CD4-positive, CD25-positive, alpha-beta regulatory T cell (primary cell): Measurements from ENCODE around the gene SUMO3. TPM values are rescaled to one million over a fixed set of nuclear protein-coding genes. Genes with fewer than 3 reads are reported as not detected.

ENCODE experiments used
- ATAC-seq, 2 donors: fragments of 150-1000 bp; cut with Tn5 transposase; one replicate each; pipeline ENCODE4 v1.10.0; 2021; ENCODE audit warnings: low read depth in 2 of 2, moderate number of reproducible peaks in 2 of 2, moderate library complexity in 1 of 2
- DNase-seq, 3 donors: peaks; one replicate each; pipeline versions ENCODE4 v3.0.0 to v3.0.0-alpha.2; 2012 to 2022; ENCODE audit warnings: mixed read lengths in 1 of 3
- H3K27ac ChIP-seq: one replicate; pipeline ENCODE4 v1.7.0; 2013; ENCODE audit warnings: mild to moderate bottlenecking, low read length; ENCODE audit not compliant: insufficient read depth, poor library complexity, severe bottlenecking
- H3K27me3 ChIP-seq: one replicate; pipeline ENCODE4 v1.7.0; 2013; ENCODE audit warnings: low read length; ENCODE audit not compliant: control insufficient read depth, insufficient read depth
- H3K36me3 ChIP-seq: one replicate; pipeline ENCODE4 v1.7.0; 2013; ENCODE audit warnings: mild to moderate bottlenecking, low read length, moderate library complexity; ENCODE audit not compliant: control insufficient read depth, insufficient read depth
- H3K4me1 ChIP-seq: 2 replicates; pipeline ENCODE4 v1.7.0; 2013; ENCODE audit warnings: mild to moderate bottlenecking, low read length; ENCODE audit not compliant: insufficient read depth, control insufficient read depth, poor library complexity, severe bottlenecking
- H3K4me3 ChIP-seq: one replicate; pipeline ENCODE4 v1.7.0; 2013; ENCODE audit warnings: low read depth, mild to moderate bottlenecking, low read length, moderate library complexity
- H3K9me3 ChIP-seq, 2 experiments: 1 replicate in 1 of 2; 2 replicates in 1 of 2; pipeline ENCODE4 v1.7.0; 2013; ENCODE audit warnings: low read length in 2 of 2, mild to moderate bottlenecking in 1 of 2, moderate library complexity in 1 of 2; ENCODE audit not compliant: control insufficient read depth in 2 of 2
- H3K27ac Mint-ChIP-seq, 3 donors: one replicate each; pipeline ENCODE4 v1.8.0; 2020 to 2022; ENCODE audit warnings: mild to moderate bottlenecking in 3 of 3, mixed read lengths in 3 of 3, moderate library complexity in 2 of 3
- H3K27me3 Mint-ChIP-seq: one replicate; pipeline ENCODE4 v1.8.0; 2022; ENCODE audit warnings: mild to moderate bottlenecking, mixed read lengths
- H3K36me3 Mint-ChIP-seq: one replicate; pipeline ENCODE4 v1.8.0; 2020; ENCODE audit warnings: mixed read lengths
- H3K4me1 Mint-ChIP-seq, 4 donors: one replicate each; pipeline ENCODE4 v1.8.0; 2020 to 2022; ENCODE audit warnings: mixed read lengths in 4 of 4, mild to moderate bottlenecking in 1 of 4
- H3K4me3 Mint-ChIP-seq, 4 donors: one replicate each; pipeline ENCODE4 v1.8.0; 2020 to 2022; ENCODE audit warnings: mild to moderate bottlenecking in 4 of 4, mixed read lengths in 4 of 4, moderate library complexity in 3 of 4
- H3K9me3 Mint-ChIP-seq, 7 donors: one replicate each; pipeline ENCODE4 v1.8.0; 2020 to 2022; ENCODE audit warnings: mixed read lengths in 7 of 7, mild to moderate bottlenecking in 3 of 7, moderate library complexity in 2 of 7
- polyA plus RNA-seq, 4 donors: library from polyadenylated mRNA; unstranded; fragments of 300-500 nt; fragmentation: Illumina TruSeq; gene quantifications; one replicate each; pipeline ENCODE4 v1.2.3, GENCODE V29; 2021
- total RNA-seq: library from RNA; stranded (reverse); gene quantifications from one replicate; pipeline ENCODE4 v1.2.3, GENCODE V29; 2022

The SUMO3 gene
- total and polyA plus RNA-seq, 5 donors from 2014 or later, result 65.8 to 88.9 (median 79.5) TPM

- H3K27me3 ChIP-seq, result no peaks in the 10 kb centered on the region
These were observed 19.7 kb upstream of the SUMO3 start for GRCh38 chr21:44837537-44837936.

GRCh38 chr21:44836666-44837471 is 19.0 kb upstream of the SUMO3 start:
- ATAC-seq (no peak), DNase-seq (no peak)
- Histone ChIP-seq H3K27ac (no peak overlapping the region), H3K4me1 (no peaks in the 10 kb centered on the region), H3K4me3 (no peak overlapping the region), H3K9me3 (no peaks in the 10 kb centered on the region), H3K27me3 (no peaks in the 10 kb centered on the region), H3K36me3 (no peaks in the 10 kb centered on the region)
- no peaks in the 10 kb centered on the region for H3K27me3 Mint-ChIP-seq
- H3K4me3 Mint-ChIP-seq, result no peak overlapping the region
- H3K9me3 Mint-ChIP-seq, result no peaks in the 10 kb centered on the region
- no peaks in the 10 kb centered on the region for H3K36me3 Mint-ChIP-seq
- peaks cover 0 to 4% (median 0%) of the 10 kb centered on the region in 4 donors for H3K4me1 Mint-ChIP-seq
- no peak overlapping the region for H3K27ac Mint-ChIP-seq

More at GRCh38 chr21:44837537-44837936, 19.7 kb upstream of the SUMO3 start:
- no peaks in the 10 kb centered on the region for H3K36me3 Mint-ChIP-seq
- H3K36me3 ChIP-seq, result no peaks in the 10 kb centered on the region
- no peak overlapping the region for H3K27ac Mint-ChIP-seq
- H3K4me3 ChIP-seq, result no peak overlapping the region
- no peak overlapping the region for H3K4me3 Mint-ChIP-seq
- no peak overlapping the region for H3K27ac ChIP-seq
- peaks cover 0 to 4% (median 0%) of the 10 kb centered on the region in 4 donors for H3K4me1 Mint-ChIP-seq
- H3K9me3 Mint-ChIP-seq, result no peaks in the 10 kb centered on the region
- no peaks in the 10 kb centered on the region for H3K4me1 ChIP-seq
- no peaks in the 10 kb centered on the region for H3K9me3 ChIP-seq
- DNase-seq (no peak), ATAC-seq (no peak)
- no peaks in the 10 kb centered on the region for H3K27me3 Mint-ChIP-seq

GRCh38 chr21:44836349-44836665 is 18.4 kb upstream of the SUMO3 start:
- H3K27me3 ChIP-seq, result no peaks in the 10 kb centered on the region
- Mint-ChIP-seq H3K27me3 (no peaks in the 10 kb centered on the region), H3K4me3 (no peak overlapping the region), H3K4me1 (peaks cover 0 to 7% (median 2%) of the 10 kb centered on the region in 4 donors), H3K36me3 (no peaks in the 10 kb centered on the region), H3K9me3 (no peaks in the 10 kb centered on the region), H3K27ac (no peak overlapping the region)
- DNase-seq (no peak), ATAC-seq (no peak)
- H3K4me1 ChIP-seq, result no peaks in the 10 kb centered on the region
- no peak overlapping the region for H3K27ac ChIP-seq
- no peak overlapping the region for H3K4me3 ChIP-seq
- no peaks in the 10 kb centered on the region for H3K36me3 ChIP-seq
- H3K9me3 ChIP-seq, result no peaks in the 10 kb centered on the region

GRCh38 chr21:44835647-44835973 is 17.7 kb upstream of the SUMO3 start:
- H3K4me1 ChIP-seq, result no peaks in the 10 kb centered on the region
- H3K4me1 Mint-ChIP-seq, result peaks cover 0 to 10% (median 6%) of the 10 kb centered on the region in 4 donors
- H3K4me3 ChIP-seq, result no peak overlapping the region
- ATAC-seq, result no peak
- no peak for DNase-seq
- no peak overlapping the region for H3K27ac Mint-ChIP-seq
- H3K36me3 Mint-ChIP-seq, result no peaks in the 10 kb centered on the region
- no peaks in the 10 kb centered on the region for H3K36me3 ChIP-seq
- no peaks in the 10 kb centered on the region for H3K27me3 Mint-ChIP-seq
- H3K27ac ChIP-seq, result no peak overlapping the region
- H3K9me3 Mint-ChIP-seq, result no peaks in the 10 kb centered on the region
- H3K27me3 ChIP-seq, result no peaks in the 10 kb centered on the region
- no peak overlapping the region for H3K4me3 Mint-ChIP-seq
- H3K9me3 ChIP-seq, result no peaks in the 10 kb centered on the region

- Mint-ChIP-seq H3K4me1 (peaks cover 0 to 8% (median 6%) of the 10 kb centered on the region in 4 donors), H3K9me3 (peaks cover 0 to 3% (median 0%) of the 10 kb centered on the region in 7 donors), H3K27ac (no peak overlapping the region), H3K4me3 (no peak overlapping the region), H3K36me3 (no peaks in the 10 kb centered on the region), H3K27me3 (no peaks in the 10 kb centered on the region)
- Histone ChIP-seq H3K4me1 (no peaks in the 10 kb centered on the region), H3K27ac (no peak overlapping the region), H3K36me3 (no peaks in the 10 kb centered on the region), H3K27me3 (no peaks in the 10 kb centered on the region), H3K4me3 (no peak overlapping the region), H3K9me3 (no peaks in the 10 kb centered on the region)
- ATAC-seq (no peak), DNase-seq (no peak)
These were observed 17.2 kb upstream of the SUMO3 start for GRCh38 chr21:44834951-44835646.

GRCh38 chr21:44834231-44834950 is 16.5 kb upstream of the SUMO3 start:
- Histone ChIP-seq H3K27me3 (no peaks in the 10 kb centered on the region), H3K4me3 (no peak overlapping the region), H3K9me3 (no peaks in the 10 kb centered on the region), H3K27ac (no peak overlapping the region), H3K4me1 (no peaks in the 10 kb centered on the region), H3K36me3 (no peaks in the 10 kb centered on the region)
- peaks cover 0 to 3% (median 0%) of the 10 kb centered on the region in 7 donors for H3K9me3 Mint-ChIP-seq
- DNase-seq, result no peak
- peaks cover 0 to 8% (median 6%) of the 10 kb centered on the region in 4 donors for H3K4me1 Mint-ChIP-seq
- no peak for ATAC-seq
- no peak overlapping the region for H3K27ac Mint-ChIP-seq
- no peaks in the 10 kb centered on the region for H3K36me3 Mint-ChIP-seq
- H3K4me3 Mint-ChIP-seq, result no peak overlapping the region
- no peaks in the 10 kb centered on the region for H3K27me3 Mint-ChIP-seq

GRCh38 chr21:44833663-44834062 is 15.8 kb upstream of the SUMO3 start:
- H3K9me3 ChIP-seq, result peaks cover 0 to 3% of the 10 kb centered on the region in 2 experiments
- H3K27me3 ChIP-seq, result no peaks in the 10 kb centered on the region
- DNase-seq (no peak), ATAC-seq (no peak)
- H3K27ac Mint-ChIP-seq, result no peak overlapping the region
- no peak overlapping the region for H3K4me3 ChIP-seq
- H3K4me1 ChIP-seq, result no peaks in the 10 kb centered on the region
- H3K9me3 Mint-ChIP-seq, result peaks cover 0 to 3% (median 1%) of the 10 kb centered on the region in 7 donors
- peaks cover 3% of the 10 kb centered on the region for H3K27me3 Mint-ChIP-seq
- H3K4me1 Mint-ChIP-seq, result peaks cover 0 to 8% (median 6%) of the 10 kb centered on the region in 4 donors
- H3K36me3 ChIP-seq, result no peaks in the 10 kb centered on the region
- H3K27ac ChIP-seq, result no peak overlapping the region
- H3K4me3 Mint-ChIP-seq, result no peak overlapping the region
- no peaks in the 10 kb centered on the region for H3K36me3 Mint-ChIP-seq
